Mesothelial cell of epicardium (in vitro differentiated cells): ENCODE measurements around the gene PANK1. TPM values are rescaled to one million over a fixed set of nuclear protein-coding genes. Genes with fewer than 3 reads are reported as not detected.
A peak's percentile ranks its signal among the peaks of the same experiment; 100 is the strongest.

Experiments used
- DNase-seq, 2 experiments: peaks; one replicate each; pipeline ENCODE4 v3.0.0; 2021; ENCODE audit warnings: low spot score in 2 of 2; ENCODE audit not compliant: unreplicated experiment in 2 of 2
- H3K27ac Mint-ChIP-seq: 2 replicates; pipeline ENCODE4 v1.8.0; 2021; ENCODE audit warnings: mixed read lengths
- H3K27me3 Mint-ChIP-seq: 2 replicates; pipeline ENCODE4 v1.8.0; 2021; ENCODE audit warnings: low read depth, mixed read lengths
- H3K36me3 Mint-ChIP-seq: 2 replicates; pipeline ENCODE4 v1.8.0; 2021; ENCODE audit warnings: mixed read lengths
- H3K4me1 Mint-ChIP-seq: 2 replicates; pipeline ENCODE4 v1.8.0; 2021; ENCODE audit warnings: mixed read lengths
- H3K4me3 Mint-ChIP-seq: 2 replicates; pipeline ENCODE4 v1.8.0; 2021; ENCODE audit warnings: mild to moderate bottlenecking, moderate library complexity, mixed read lengths
- H3K9me3 Mint-ChIP-seq: 2 replicates; pipeline ENCODE4 v1.8.0; 2021; ENCODE audit warnings: mixed read lengths
- total RNA-seq: library from RNA; stranded (reverse); gene quantifications from 3 replicates; pipeline ENCODE4 v1.2.1, GENCODE V29; 2021
- TF ChIP-seq, protein P1 (sequence below): fragments of 200-600 bp; sonication (generic); IDR thresholded peaks from one replicate; pipeline ENCODE4 v1.5.0; 2021; ENCODE audit warnings: antibody characterized with exemption; ENCODE audit not compliant: unreplicated experiment

Gene PANK1
- total RNA-seq, 1 donor from 2014 or later, result 27.2 TPM

DNA sequence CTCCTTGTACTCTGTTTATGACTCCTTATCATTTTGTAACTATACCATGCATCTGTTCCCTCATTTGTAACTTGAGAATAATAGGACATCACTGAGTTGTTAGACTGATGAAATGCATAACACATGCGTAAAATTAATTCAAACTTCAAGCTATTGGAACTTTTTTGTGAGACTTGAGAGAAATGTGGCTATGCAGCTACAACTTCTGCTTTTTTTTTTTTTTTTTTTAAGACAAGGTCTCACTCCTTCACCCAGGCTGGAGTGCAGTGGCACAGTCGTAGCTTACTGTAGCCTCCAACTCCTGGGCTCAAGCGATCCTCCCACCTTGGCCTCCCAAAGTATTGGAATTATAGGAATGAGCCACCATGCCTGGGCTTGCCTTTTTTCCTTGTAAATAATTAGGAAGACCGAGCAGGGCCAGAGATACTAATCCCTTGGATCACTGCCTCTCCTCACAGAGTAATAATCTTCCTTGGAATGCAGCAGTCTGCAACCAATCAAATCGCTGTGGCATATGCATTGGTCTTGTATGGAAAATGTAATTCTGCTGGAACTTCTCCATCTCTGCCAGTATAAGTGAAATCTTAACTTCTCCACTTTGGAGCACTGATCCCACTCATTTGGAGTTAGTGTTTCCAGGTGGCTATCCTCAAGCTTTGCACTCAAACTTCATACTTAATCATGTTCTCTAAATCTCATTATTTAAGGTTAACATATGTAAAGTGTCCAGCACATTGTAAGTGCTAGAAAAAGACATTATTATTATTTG, 2.0 kb upstream of the PANK1 start:
- Mint-ChIP-seq H3K27me3 (no peaks in the 10 kb centered on the region), H3K9me3 (peaks cover 12% of the 10 kb centered on the region), H3K27ac (peak overlapping the region; percentile 93), H3K36me3 (no peaks in the 10 kb centered on the region), H3K4me3 (peak overlapping the region; percentile 24), H3K4me1 (peaks cover 27% of the 10 kb centered on the region)
- TF ChIP-seq, protein P1, sequence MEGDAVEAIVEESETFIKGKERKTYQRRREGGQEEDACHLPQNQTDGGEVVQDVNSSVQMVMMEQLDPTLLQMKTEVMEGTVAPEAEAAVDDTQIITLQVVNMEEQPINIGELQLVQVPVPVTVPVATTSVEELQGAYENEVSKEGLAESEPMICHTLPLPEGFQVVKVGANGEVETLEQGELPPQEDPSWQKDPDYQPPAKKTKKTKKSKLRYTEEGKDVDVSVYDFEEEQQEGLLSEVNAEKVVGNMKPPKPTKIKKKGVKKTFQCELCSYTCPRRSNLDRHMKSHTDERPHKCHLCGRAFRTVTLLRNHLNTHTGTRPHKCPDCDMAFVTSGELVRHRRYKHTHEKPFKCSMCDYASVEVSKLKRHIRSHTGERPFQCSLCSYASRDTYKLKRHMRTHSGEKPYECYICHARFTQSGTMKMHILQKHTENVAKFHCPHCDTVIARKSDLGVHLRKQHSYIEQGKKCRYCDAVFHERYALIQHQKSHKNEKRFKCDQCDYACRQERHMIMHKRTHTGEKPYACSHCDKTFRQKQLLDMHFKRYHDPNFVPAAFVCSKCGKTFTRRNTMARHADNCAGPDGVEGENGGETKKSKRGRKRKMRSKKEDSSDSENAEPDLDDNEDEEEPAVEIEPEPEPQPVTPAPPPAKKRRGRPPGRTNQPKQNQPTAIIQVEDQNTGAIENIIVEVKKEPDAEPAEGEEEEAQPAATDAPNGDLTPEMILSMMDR, result no peak
- no peak for DNase-seq

DNA sequence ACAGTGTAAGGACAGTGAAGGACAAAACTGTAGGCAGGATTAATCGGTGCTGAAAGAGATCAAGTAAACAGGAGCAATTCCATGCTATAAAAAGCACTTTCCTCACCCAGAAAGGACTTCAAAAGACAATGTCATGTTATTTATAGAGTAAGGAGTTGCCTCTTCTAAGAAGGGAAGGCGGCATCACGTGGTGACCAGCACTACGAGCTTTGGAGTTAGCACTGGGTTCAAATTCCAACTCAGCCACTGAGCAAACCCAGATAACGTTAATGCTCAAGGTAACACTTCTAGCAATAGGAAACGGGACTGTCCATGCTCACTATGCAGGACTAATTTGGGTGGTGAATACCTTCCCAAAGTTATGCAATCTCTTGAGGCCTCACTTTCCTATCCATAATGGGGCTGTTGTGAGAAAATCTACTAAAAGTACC, 715 bp upstream of the PANK1 start:
- no peak for DNase-seq
- H3K4me3 Mint-ChIP-seq, result no peak overlapping the region
- H3K36me3 Mint-ChIP-seq, result no peaks in the 10 kb centered on the region
- TF ChIP-seq, protein P1, result no peak
- peak overlapping the region; percentile 93 for H3K27ac Mint-ChIP-seq
- no peaks in the 10 kb centered on the region for H3K27me3 Mint-ChIP-seq
- H3K9me3 Mint-ChIP-seq, result peaks cover 12% of the 10 kb centered on the region
- peaks cover 26% of the 10 kb centered on the region for H3K4me1 Mint-ChIP-seq

DNA sequence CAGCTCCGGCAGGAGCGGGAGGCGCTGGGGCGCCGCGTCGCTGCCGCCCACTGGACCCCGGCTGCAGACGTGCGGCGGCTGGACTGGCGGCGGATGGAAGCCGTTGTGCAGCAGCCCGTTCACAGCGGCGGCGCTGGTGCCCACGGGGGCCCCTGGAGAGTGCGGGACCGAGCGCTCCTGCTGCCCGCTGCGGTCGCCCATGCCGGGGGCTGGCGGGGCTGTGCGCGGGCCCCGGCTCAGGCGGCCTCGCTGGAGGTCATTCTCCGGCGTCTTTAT, 413 bp downstream of the PANK1 start:
- Mint-ChIP-seq H3K27me3 (no peaks in the 10 kb centered on the region), H3K36me3 (no peaks in the 10 kb centered on the region), H3K27ac (peak overlapping the region; percentile 73), H3K4me3 (no peak overlapping the region), H3K9me3 (peaks cover 6% of the 10 kb centered on the region), H3K4me1 (peaks cover 31% of the 10 kb centered on the region)
- TF ChIP-seq, protein P1, result no peak
- DNase-seq, result peak; percentile 40 to 69

DNA sequence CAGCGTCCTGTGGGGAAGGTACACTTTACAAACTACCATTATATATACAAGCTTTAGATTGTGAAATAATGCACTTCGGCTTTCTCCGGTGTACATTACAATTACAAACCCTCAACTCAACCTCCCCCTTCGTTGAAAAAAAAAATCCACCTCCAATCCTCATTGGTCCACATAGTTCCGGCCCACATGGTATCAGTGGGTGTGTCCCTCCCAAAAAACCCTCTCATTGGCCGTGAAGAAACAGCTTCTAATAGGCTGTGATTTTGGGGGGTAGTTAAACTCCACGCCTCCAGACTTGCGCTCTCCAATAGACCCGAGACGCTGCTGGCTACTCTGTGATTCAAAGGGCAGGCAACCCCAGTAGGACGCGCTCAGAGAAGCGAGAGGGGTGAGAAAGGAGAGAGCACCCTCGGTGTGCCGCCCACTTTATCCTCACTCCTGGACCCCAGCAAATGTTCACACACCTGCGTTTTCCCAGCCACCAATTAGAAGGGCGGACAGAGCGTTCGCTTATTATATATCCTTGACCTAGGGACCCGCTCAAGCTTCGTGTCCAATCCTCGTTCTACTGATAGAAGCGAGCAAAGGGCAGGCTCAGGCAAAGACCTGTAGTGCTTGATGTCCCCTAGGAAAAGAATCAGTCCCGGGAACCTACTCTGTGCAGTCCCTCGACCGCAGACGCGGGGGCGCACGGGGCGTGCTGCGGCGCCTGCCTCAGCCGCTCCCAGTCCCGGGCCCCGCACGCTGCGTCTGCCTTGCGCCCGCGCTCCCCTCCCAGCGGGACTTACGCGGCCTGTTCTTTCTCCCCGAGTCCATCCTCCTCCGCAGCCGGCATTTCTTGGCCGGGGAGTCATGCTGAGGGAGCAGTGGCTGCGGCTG, 991 bp downstream of the PANK1 start:
- peak overlapping the region; percentile 73 for H3K27ac Mint-ChIP-seq
- TF ChIP-seq, protein P1, result no peak
- peak; percentile 55 to 80 for DNase-seq
- H3K36me3 Mint-ChIP-seq, result no peaks in the 10 kb centered on the region
- peaks cover 31% of the 10 kb centered on the region for H3K4me1 Mint-ChIP-seq
- no peaks in the 10 kb centered on the region for H3K27me3 Mint-ChIP-seq
- H3K4me3 Mint-ChIP-seq, result no peak overlapping the region
- peaks cover 1% of the 10 kb centered on the region for H3K9me3 Mint-ChIP-seq

DNA sequence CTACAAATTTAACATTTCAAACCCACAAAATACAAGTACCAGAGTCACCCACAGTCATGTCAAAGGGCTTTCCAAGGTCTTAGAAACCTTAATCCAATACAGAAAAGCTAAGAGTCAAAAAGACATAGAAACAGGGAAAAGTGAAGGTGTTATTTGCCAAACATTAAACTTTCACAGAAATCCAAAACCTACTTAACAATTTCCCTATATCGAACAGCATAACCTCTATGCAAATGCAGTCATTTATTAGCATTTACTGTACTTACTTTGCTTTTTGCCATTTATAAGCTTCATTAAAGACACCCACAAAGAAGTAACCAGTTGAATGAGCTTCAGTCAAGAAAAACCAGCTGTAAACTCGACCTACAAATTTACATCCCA, 1.6 kb downstream of the PANK1 start:
- Mint-ChIP-seq H3K27me3 (no peaks in the 10 kb centered on the region), H3K27ac (no peak overlapping the region), H3K9me3 (no peaks in the 10 kb centered on the region), H3K4me1 (peaks cover 31% of the 10 kb centered on the region), H3K4me3 (no peak overlapping the region), H3K36me3 (peaks cover 3% of the 10 kb centered on the region)
- TF ChIP-seq, protein P1, result no peak
- no peak for DNase-seq
